Stromal cell of bone marrow (primary cell): ENCODE data around the gene MAPK4.
A peak's percentile ranks its signal among the peaks of the same experiment; 100 is the strongest.

Experiments
- DNase-seq: peaks from one replicate; pipeline ENCODE4 v3.0.0-alpha.2; 2012; ENCODE audit warnings: low read depth

Gene MAPK4

GRCh38 chr18:50654211-50654610 lies 94.3 kb downstream of the MAPK4 start:
- DNase-seq, result no peak

DNA sequence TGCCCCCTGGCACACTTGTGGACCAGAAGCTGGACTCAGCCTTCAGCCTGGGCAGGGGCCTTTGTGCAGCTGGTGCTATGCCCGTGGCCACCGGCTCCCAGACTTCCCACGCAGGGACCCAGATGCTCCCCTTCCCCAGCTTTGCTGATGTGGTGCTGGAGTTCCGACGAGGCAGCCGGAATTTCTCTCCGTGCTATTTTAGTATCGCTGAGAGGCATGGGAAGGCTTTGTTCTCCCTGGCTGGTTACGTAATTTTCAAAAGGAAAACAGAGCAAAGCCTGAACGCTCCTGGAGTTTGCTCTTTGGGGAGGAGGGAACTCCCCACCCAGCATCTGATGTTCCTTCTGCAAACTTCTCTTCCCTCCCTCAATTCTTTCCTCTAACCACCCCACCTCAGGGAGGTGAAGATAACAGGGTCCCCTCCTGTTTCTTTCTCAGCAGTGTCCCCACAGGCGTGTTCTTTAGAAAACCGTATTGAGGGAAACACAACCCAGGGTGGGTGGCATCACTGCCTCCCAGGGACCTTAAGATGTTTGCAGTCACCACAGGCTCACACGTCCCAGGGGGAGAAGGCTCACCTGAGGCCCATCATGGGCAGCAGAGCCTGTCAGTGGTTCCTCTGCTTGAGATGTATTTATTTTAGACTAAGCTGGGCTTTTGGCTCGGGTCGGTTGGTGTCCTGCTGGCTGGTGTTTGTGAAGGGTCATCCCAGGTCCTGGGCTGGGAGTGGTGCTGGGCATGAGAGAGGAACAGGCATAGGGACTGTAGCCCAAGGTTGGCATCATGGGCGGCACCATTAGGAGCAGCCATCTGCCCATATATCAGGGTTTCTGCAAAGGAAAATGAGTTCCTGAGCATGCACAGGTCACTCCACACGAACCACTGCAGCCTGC lies 95.0 kb downstream of the MAPK4 start:
- DNase-seq, result no peak

DNA sequence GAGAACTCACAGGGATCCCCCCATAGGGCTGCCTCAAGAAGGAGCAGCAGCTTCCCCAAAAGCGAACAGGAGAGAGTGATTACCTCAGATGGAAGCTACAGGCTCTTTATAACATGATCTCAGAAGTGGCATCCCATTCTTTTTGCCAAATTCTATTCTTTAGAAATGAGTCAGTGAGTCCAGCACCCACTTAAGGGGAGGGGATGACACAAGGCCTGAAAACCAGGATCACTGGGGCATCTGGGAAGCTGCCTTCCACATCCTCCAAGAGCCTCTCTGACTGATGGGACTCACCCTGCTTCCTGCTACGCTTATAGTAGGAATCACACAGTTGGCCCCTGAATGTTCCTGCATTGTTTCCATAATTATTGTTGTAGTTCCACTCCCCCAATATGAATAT lies 96.5 kb downstream of the MAPK4 start:
- no peak for DNase-seq

- DNase-seq, result no peak
Measured at GRCh38 chr18:50656841-50657470, 97.1 kb downstream of the MAPK4 start.

- no peak for DNase-seq
Measured at GRCh38 chr18:50658601-50659000, 98.7 kb downstream of the MAPK4 start.

GRCh38 chr18:50659091-50660003 lies 99.5 kb downstream of the MAPK4 start:
- peak; percentile 6 for DNase-seq

GRCh38 chr18:50661013-50661412 lies 101.1 kb downstream of the MAPK4 start:
- DNase-seq, result no peak

- no peak for DNase-seq
Measured at GRCh38 chr18:50662177-50662576, 102.3 kb downstream of the MAPK4 start.

- DNase-seq, result no peak
Measured at GRCh38 chr18:50662775-50663383, 103.0 kb downstream of the MAPK4 start.

DNA sequence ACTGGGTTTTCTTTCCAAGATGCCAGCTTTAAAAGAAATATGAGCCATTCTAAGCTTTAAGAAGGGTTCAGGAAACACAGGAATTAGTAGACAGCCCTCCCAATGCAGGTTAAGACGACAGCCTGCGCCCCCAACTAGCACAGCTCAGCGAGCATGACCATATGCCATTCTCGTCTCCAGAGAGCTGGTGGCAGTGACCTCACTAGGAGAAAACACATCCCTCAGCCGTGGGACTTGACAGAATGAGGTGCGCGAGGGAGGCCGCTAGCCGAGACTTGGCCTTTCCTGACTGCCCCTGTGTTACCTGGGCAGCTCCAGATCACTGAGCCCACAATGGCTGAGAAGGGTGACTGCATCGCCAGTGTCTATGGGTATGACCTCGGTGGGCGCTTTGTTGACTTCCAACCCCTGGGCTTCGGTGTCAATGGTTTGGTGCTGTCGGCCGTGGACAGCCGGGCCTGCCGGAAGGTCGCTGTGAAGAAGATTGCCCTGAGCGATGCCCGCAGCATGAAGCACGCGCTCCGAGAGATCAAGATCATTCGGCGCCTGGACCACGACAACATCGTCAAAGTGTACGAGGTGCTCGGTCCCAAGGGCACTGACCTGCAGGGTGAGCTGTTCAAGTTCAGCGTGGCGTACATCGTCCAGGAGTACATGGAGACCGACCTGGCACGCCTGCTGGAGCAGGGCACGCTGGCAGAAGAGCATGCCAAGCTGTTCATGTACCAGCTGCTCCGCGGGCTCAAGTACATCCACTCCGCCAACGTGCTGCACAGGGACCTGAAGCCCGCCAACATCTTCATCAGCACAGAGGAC lies 103.9 kb downstream of the MAPK4 start:
- DNase-seq, result no peak

- DNase-seq, result no peak
Measured at GRCh38 chr18:50665015-50665414, 105.1 kb downstream of the MAPK4 start.

- no peak for DNase-seq
Measured at GRCh38 chr18:50665519-50665918, 105.6 kb downstream of the MAPK4 start.

DNA sequence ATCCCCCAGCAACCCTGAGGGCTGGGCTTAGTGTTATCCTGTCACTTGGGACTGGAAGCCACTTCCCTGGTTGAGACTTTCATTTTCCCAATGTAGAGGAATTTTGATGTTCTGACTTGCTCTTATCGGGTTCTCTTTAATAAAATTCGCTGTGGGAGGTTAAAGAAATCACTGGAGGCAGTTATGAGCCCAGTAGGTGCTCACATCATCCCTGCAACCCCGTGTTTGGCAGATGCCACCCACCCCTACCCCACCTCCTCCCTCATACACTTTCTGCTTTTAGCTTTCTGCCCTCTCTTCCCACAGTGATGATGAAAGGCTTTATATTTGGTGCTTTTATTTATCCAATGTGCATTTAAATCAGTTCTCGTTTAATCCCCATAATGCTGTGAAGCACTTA lies 106.6 kb downstream of the MAPK4 start:
- DNase-seq, result no peak

GRCh38 chr18:50671376-50671775 lies 111.5 kb downstream of the MAPK4 start:
- DNase-seq, result no peak

DNA sequence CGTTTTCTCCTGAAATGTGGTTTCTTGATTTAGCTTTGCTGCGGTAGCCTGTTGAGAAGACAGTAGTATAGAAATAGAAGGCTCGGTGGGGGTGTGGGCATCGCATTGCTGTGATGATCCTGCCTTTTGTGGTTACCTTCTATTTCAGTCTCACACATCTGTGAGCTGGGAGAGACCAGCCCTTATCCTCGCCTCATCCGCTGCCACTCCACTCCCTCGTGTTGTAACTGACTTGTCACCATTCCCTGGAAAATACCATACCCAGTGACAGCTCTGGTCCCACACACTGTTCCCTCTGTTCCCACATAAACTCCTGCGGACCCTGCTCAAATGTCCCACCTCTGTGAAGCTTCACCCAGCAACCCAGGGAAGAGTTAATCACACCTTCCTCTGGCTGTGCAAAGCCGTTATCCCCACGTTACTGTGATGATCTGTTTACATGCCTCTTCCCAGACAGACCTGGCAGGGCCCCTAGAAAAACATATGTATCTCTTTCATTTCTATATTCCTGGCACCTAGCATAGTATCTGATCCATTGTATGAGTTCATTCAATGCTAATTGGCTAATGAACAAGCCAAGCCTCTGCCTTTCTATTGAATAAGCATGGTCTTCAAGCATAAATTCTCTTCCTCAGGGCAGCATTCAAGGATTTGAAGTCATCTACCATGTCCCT lies 114.6 kb downstream of the MAPK4 start:
- no peak for DNase-seq

DNA sequence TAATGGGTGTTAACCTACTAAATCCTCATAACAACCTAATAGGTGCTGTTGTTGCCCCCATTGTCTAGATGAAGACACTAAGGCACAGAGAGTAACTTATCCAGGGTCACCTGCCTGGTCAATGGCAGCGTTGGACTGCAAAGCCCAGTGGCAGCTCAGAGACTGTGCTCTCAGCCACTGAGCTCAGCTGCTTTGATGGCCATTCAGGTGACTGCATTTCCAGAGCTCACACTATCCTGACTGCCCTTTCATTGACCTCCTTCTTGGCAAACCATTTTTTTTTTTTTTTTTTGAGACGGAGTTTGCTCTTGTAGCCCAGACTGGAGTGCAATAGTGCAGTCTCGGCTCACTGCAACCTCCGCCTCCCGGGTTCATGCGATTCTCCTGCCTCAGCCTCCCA lies 115.2 kb downstream of the MAPK4 start:
- DNase-seq, result no peak

DNA sequence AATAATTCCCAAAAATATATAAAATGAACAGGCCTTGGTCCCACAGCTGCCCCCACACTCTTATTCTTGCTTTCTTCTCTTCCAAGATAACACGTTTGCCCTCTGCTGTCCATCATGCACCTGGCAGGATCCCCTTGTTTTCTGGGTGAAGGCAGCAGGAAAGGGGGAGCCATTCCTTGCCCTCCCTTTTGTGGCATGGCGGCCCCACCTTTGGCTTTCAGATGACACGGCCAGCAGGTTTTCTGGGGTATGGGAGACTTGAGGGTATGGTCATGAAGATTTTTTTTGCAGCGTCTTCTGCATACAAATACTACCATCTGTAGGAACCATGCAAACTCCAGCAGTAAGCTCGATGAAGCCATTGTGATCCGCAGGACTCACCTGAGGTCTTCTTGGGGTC lies 118.8 kb downstream of the MAPK4 start:
- DNase-seq, result no peak

- DNase-seq, result no peak
Measured at GRCh38 chr18:50679056-50679455, 119.2 kb downstream of the MAPK4 start.

- no peak for DNase-seq
Measured at GRCh38 chr18:50679656-50680055, 119.8 kb downstream of the MAPK4 start.

GRCh38 chr18:50680966-50681365 lies 121.1 kb downstream of the MAPK4 start:
- no peak for DNase-seq

DNA sequence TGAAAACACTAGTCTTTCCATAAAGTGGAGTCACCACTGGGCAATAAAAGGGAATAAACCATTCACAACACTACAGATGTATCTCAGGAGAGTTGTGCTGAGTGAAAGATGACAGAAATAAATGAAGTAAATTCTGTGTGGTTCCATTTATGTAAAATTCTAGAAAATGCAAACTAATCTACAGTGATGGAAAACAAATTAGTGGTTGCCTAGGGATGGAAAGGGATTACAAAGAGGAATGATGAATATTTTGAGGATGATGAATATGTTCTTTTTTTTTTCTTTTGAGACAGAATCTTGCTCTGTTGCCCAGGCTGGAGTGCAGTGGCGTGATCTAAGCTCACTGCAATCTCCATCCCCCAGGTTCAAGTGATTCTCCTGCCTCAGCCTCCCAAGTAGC lies 123.0 kb downstream of the MAPK4 start:
- no peak for DNase-seq
